HG02885 (cell line): ENCODE results near the gene CDRT15L2.
"Not testable (repeated sequence)": the region's sequence is repeated elsewhere in the genome, so short reads cannot be mapped to it uniquely, and the experiment has no call there.

Source experiments
- ATAC-seq: cut with Tn5 transposase; IDR thresholded peaks from one replicate; pipeline ENCODE4 v1.9.1; 2021; ENCODE audit warnings: mild to moderate bottlenecking; ENCODE audit not compliant: unreplicated experiment, poor library complexity

The CDRT15L2 gene

GRCh38 chr17:20571653-20572052 lies 7.9 kb upstream of the CDRT15L2 start:
- not testable (repeated sequence) for ATAC-seq

GRCh38 chr17:20573216-20573615 lies 6.3 kb upstream of the CDRT15L2 start:
- not testable (repeated sequence) for ATAC-seq

GRCh38 chr17:20575071-20575470 lies 4.5 kb upstream of the CDRT15L2 start:
- ATAC-seq = not testable (repeated sequence)

GRCh38 chr17:20583891-20584577 lies 4.5 kb downstream of the CDRT15L2 start:
- not testable (repeated sequence) for ATAC-seq

GRCh38 chr17:20588744-20589453 lies 9.4 kb downstream of the CDRT15L2 start:
- not testable (repeated sequence) for ATAC-seq

- ATAC-seq = not testable (repeated sequence)
These were observed 9.9 kb downstream of the CDRT15L2 start for GRCh38 chr17:20589454-20589810.

GRCh38 chr17:20591040-20591439 lies 11.5 kb downstream of the CDRT15L2 start:
- not testable (repeated sequence) for ATAC-seq

- ATAC-seq = not testable (repeated sequence)
These were observed 26.0 kb downstream of the CDRT15L2 start for GRCh38 chr17:20605568-20605967.

- not testable (repeated sequence) for ATAC-seq
These were observed 30.0 kb downstream of the CDRT15L2 start for GRCh38 chr17:20609490-20609889.

GRCh38 chr17:20611309-20611708 lies 31.8 kb downstream of the CDRT15L2 start:
- ATAC-seq = no peak

- ATAC-seq = no peak
These were observed 33.1 kb downstream of the CDRT15L2 start for GRCh38 chr17:20612635-20613034.

GRCh38 chr17:20613248-20613647 lies 33.7 kb downstream of the CDRT15L2 start:
- no peak for ATAC-seq

GRCh38 chr17:20613905-20614304 lies 34.4 kb downstream of the CDRT15L2 start:
- ATAC-seq = no peak

- ATAC-seq = not testable (repeated sequence)
These were observed 35.9 kb downstream of the CDRT15L2 start for GRCh38 chr17:20615461-20615860.
